GM18517 (cell line): ENCODE data around the gene PPIB.
A peak's percentile ranks its signal among the peaks of the same experiment; 100 is the strongest.
"Not testable (repeated sequence)": the region's sequence is repeated elsewhere in the genome, so short reads cannot be mapped to it uniquely, and the experiment has no call there.

Source experiments
- ATAC-seq: cut with Tn5 transposase; IDR thresholded peaks from one replicate; pipeline ENCODE4 v1.9.1; 2021; ENCODE audit warnings: mild to moderate bottlenecking, moderate library complexity; ENCODE audit not compliant: unreplicated experiment

Gene PPIB

GRCh38 chr15:64110950-64111678 is 51.7 kb downstream of the PPIB start:
- ATAC-seq, result peak; percentile 48

- not testable (repeated sequence) for ATAC-seq
These were observed 52.6 kb downstream of the PPIB start for GRCh38 chr15:64110108-64110701.

- no peak for ATAC-seq
These were observed 55.5 kb downstream of the PPIB start for GRCh38 chr15:64107337-64107736.
